GM12872 (cell line): ENCODE results near the gene KRTAP10-4.

ENCODE experiments used
- TF ChIP-seq, protein P1 (sequence below): IDR thresholded peaks from 3 replicates; pipeline ENCODE4 v1.5.1; 2011; ENCODE audit warnings: low read depth, mild to moderate bottlenecking, low read length, moderate library complexity; ENCODE audit not compliant: insufficient read depth

The KRTAP10-4 gene

DNA sequence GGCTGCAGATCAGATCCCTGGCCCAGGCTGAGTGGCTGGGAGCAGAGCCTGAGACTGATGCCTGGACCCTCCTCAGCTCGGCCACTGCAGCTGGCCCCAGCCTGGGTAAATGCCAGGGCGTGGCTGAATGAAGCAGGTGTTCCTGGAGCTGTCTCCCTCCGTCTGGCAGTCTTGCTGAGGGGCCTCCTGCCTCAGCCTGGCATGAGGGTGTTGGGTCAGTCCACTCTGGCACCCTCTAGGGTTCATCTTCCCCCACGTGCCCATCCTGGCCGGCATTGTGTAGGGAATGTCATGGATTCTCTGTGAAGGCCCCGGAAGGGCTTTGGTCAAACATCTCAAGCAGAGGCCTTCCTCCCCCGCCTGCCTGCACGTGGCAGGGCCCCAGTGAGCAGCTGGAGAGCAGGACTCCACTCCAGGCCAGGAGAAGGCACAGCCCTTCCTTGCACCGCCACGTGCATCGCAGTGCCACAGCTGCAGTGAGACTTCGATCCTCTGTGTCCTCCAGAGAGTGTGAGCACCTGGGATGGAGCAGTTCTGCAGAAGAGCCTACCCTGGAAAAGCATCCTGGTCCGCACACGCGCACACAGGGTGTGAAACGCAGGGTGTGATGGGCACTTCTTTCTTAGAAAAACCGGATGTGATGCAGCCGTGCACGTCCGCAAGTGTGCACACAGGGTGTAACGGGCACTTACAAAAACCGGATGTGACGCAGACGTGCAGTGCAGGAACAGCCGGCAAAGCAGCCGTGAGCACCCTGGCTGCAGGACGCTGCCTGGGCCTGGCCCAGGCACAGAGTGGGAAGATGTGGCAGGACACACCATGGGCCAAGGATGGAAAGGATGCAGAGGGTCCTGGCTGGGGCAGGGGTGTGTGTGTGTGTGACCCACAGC is 4.6 kb upstream of the KRTAP10-4 start:
- TF ChIP-seq, protein P1, sequence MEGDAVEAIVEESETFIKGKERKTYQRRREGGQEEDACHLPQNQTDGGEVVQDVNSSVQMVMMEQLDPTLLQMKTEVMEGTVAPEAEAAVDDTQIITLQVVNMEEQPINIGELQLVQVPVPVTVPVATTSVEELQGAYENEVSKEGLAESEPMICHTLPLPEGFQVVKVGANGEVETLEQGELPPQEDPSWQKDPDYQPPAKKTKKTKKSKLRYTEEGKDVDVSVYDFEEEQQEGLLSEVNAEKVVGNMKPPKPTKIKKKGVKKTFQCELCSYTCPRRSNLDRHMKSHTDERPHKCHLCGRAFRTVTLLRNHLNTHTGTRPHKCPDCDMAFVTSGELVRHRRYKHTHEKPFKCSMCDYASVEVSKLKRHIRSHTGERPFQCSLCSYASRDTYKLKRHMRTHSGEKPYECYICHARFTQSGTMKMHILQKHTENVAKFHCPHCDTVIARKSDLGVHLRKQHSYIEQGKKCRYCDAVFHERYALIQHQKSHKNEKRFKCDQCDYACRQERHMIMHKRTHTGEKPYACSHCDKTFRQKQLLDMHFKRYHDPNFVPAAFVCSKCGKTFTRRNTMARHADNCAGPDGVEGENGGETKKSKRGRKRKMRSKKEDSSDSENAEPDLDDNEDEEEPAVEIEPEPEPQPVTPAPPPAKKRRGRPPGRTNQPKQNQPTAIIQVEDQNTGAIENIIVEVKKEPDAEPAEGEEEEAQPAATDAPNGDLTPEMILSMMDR: no peak

DNA sequence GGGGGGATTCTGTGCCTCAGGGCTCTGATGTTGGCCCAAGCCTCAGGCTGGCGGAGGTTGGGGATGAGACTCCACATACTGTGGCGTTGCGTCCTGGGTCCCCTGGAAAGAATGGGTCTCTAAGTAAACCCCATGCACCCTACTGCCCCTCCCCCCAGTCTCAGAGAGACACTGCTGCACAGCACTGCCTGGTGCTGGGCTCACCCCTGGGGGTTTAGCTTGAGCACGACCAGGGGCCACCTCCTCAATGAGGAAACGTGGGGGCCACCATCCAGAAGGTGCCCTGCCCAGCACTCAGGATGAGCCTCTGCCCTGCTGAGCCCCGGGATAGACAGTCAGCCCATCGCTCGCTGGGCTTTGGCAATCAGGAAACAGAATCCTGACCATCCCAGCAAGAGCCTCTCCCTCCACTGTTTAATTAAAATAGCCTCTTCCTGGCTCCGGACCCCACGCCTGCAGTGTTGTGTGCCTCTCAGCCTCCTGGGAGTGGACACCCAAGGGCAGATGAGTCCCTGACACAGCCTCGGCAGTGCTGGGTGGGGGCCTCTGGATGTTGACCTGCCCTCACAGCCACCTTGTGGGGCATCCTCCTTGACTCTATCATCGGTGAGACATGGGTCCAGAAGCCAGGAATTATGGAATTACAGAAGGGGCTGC is 3.5 kb upstream of the KRTAP10-4 start:
- TF ChIP-seq, protein P1: no peak

DNA sequence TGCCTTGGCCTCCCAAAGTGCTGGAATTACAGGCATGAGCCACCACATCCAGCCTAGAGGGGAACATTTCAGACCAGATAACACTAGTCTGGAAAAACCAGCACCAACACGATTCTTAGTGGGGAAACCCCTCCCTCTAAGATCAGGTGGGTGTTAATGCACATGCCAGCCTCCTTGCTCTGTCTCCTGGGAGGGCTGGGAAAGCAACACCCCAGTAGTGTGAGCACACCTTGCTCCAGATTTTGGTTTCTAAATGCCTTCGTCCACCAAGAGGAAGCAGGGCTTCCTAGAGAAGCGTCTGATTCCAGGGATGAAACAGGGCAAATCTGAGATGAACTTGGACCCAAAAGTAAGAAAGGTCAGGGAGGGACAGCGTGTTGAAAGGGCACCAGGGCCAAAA is 2.2 kb upstream of the KRTAP10-4 start:
- TF ChIP-seq, protein P1: no peak

DNA sequence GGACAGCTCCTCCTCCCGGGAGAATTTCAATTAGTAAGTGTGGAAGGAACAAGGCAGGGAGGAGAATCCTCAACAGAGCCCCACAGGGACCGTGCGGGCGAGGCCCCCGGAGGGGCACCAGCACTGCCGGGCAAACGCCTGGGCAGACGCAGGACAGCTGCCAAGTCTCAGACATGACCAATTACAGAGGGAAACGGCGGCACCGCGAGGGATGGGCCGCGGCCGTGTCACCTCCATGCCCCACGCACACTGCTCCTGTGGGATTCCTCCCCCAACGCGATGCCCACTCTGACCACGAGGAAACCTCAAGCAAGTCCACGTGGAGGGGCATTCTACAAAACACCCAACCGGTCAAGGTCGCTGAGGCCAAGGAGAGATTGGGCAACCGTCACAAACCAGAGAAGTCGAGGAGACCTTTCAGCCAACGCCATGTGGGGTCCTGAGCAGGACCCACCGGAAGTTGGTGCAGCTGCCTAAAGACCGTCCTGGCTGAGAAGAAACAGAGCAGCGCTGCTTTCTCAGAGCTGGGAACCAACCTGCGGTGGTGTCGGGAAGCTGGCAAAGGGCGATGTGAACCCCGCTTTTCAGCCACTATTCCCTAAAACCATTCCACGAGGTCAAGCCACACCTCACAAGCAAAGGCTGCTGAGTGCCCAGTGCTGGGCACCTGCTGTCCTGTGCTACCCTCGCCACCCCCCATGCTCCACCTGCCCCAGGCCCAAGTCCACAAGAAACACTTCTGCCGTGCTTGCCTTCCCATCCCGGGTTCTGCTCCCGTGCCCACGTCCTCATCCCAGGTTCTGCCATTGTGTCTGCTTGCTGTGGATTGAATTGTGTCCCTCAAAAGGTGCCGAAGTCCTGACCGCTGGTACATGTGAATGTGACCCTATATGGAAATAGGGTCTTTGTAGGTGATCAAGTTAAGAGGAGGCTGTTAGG is 1.4 kb upstream of the KRTAP10-4 start:
- TF ChIP-seq, protein P1: no peak

DNA sequence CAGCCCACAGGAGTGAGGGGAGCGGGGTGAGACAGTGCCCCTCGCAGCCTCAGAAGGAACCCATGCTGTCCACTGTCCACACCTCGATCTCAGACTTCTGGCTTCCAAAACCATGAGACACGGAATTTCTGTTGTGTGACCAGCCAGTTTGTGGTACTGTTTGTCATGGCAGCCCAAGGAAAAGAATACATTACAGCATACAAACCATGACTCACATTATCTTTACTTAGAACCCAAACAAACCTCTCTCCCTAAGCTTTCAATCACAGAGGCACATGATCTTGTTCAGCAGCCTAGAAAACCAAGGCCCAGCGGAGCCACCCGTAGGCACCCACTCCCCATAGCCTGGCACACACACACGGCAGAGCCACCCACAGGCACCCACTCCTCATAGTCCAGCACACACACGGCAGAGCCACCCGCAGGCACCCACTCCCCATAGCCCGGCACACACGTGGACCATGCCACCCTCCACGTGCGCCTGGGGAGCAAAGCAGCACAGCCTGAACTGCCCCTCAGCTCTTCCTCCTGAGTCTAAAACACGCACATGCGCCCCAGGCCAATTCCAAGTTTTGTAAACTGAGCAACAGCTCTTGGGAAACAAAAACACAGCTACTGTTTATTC is 458 bp upstream of the KRTAP10-4 start:
- TF ChIP-seq, protein P1: no peak

DNA sequence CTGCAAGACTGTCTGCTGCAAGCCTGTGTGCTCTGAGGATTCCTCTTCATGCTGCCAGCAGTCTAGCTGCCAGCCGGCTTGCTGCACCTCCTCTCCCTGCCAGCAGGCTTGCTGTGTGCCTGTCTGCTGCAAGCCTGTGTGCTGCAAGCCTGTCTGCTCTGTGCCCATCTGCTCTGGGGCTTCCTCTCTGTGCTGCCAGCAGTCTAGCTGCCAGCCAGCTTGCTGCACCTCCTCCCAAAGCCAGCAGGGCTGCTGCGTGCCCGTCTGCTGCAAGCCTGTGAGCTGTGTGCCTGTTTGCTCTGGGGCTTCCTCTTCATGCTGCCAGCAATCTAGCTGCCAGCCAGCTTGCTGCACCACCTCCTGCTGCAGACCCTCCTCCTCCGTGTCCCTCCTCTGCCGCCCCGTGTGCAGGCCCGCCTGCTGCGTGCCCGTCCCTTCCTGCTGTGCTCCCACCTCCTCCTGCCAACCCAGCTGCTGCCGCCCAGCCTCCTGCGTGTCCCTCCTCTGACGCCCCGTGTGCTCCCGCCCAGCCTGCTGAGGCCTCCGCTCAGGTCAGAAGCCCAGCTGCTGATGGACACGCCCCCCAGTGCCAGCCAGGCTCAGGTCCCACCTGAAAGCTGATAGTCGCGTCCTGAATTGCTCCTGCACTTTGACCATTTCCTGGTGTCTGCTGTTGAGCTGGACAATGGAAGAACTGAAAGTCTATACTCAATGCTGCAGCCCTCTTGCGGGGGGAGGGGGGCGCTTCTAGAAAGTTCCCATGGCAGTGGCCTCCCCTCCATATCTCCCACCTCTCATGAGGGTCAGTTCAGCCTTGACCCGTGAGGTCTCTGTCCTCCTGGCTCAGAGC is 1.2 kb downstream of the KRTAP10-4 start:
- TF ChIP-seq, protein P1: peak; percentile 25; the same call in 1 of the 3 replicates
